Epithelial cell of esophagus (primary cell): Measurements from ENCODE around the gene KAT7.
A peak's percentile ranks its signal among the peaks of the same experiment; 100 is the strongest.

Source experiments
- DNase-seq: peaks from one replicate; pipeline ENCODE4 v3.0.0; 2010; ENCODE audit warnings: low read depth
- H3K4me3 ChIP-seq: 2 replicates; pipeline ENCODE4 v1.5.1; 2011; ENCODE audit warnings: mild to moderate bottlenecking, low read length, control low read depth
- TF ChIP-seq, protein P1 (sequence below): IDR thresholded peaks from 2 replicates; pipeline ENCODE4 v1.5.1; 2011; ENCODE audit warnings: low read depth, mild to moderate bottlenecking, low read length, control low read depth, inconsistent platforms; ENCODE audit not compliant: insufficient read depth; ENCODE audit errors: missing control alignments

Gene KAT7

DNA sequence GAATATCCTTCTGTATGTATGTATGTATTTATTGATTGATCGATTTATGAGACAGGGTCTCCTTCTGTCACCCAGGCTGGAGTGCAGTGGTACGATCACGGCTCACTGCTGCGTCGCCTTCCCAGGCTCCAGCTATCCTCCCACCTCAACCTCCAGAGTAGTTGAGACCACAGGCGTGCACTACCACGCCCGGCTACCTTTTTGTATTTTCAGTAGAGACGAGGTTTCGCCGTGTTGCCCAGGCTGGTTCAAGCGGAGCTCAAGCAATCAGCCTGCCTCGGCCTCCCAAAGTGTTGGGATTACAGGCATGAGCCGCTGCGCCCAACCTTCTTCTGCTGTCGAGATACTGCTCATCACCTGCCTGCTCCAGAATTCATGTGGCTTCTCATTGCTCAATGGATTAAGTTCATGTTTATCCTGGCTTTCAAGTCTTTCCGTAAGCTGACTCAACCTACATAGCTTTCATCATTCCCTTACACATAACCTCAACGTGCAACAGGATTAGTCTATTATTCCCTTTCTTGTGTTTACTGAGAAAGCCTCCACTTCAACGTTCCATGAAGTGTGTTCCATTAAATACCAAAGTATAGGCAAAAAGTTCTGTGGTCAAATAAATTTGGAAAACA, 45.8 kb downstream of the KAT7 start:
- TF ChIP-seq, protein P1, sequence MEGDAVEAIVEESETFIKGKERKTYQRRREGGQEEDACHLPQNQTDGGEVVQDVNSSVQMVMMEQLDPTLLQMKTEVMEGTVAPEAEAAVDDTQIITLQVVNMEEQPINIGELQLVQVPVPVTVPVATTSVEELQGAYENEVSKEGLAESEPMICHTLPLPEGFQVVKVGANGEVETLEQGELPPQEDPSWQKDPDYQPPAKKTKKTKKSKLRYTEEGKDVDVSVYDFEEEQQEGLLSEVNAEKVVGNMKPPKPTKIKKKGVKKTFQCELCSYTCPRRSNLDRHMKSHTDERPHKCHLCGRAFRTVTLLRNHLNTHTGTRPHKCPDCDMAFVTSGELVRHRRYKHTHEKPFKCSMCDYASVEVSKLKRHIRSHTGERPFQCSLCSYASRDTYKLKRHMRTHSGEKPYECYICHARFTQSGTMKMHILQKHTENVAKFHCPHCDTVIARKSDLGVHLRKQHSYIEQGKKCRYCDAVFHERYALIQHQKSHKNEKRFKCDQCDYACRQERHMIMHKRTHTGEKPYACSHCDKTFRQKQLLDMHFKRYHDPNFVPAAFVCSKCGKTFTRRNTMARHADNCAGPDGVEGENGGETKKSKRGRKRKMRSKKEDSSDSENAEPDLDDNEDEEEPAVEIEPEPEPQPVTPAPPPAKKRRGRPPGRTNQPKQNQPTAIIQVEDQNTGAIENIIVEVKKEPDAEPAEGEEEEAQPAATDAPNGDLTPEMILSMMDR = no peak
- DNase-seq = peak; percentile 80
- no peak overlapping the region for H3K4me3 ChIP-seq

GRCh38 chr17:49835472-49835871, 47.0 kb downstream of the KAT7 start:
- DNase-seq = no peak
- H3K4me3 ChIP-seq = no peak overlapping the region
- TF ChIP-seq, protein P1 = no peak

- TF ChIP-seq, protein P1 = no peak
- no peak for DNase-seq
- no peak overlapping the region for H3K4me3 ChIP-seq
Observed at GRCh38 chr17:49836111-49837030, 47.9 kb downstream of the KAT7 start.

GRCh38 chr17:49839455-49839854, 51.0 kb downstream of the KAT7 start:
- H3K4me3 ChIP-seq = no peak overlapping the region
- no peak for DNase-seq
- TF ChIP-seq, protein P1 = no peak

DNA sequence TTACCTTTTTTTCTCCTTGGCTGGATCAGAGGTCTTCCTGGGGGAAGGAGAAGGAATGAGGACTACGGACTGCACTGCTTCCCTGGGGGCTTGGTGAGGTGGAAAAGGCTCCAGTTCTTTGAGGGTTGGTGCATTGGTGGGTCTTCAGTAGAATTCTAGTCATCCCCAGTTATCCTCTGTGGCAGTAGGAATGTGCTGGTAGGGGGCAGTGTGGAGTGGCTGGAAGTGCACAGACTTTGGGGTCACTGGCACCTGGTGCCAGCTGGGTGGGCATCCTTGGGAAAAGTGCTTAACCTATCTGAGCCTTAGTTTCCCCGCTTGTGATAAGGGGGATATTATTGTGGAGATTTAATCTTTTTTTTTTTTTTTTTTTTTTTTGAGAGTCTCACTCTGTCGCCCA, 53.1 kb downstream of the KAT7 start:
- no peak for DNase-seq
- H3K4me3 ChIP-seq = no peak overlapping the region
- TF ChIP-seq, protein P1 = peak; percentile 7

DNA sequence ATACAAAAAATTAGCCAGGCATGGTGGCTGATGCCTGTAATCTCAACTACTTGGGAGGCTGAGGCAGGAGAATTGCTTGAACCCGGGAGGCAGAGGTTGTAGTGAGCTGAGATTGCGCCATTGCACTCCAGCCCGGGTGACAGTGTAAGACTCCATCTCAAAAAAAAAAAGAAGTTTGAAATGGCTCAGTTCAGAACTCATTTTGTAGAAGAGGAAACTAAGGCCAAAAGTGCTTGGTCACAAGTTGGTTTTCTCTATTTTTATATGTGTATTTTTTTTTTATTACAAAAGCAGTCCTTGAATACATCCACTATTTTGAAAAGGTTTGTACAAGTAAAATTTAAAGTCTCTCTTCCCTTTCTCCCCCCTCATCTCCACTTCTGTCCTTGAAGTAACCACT, 53.9 kb downstream of the KAT7 start:
- TF ChIP-seq, protein P1 = no peak
- DNase-seq = no peak
- no peak overlapping the region for H3K4me3 ChIP-seq
